ENCODE data around the gene SCUBE1.
A peak's percentile ranks its signal among the peaks of the same experiment; 100 is the strongest.

SCUBE1 gene

DNA sequence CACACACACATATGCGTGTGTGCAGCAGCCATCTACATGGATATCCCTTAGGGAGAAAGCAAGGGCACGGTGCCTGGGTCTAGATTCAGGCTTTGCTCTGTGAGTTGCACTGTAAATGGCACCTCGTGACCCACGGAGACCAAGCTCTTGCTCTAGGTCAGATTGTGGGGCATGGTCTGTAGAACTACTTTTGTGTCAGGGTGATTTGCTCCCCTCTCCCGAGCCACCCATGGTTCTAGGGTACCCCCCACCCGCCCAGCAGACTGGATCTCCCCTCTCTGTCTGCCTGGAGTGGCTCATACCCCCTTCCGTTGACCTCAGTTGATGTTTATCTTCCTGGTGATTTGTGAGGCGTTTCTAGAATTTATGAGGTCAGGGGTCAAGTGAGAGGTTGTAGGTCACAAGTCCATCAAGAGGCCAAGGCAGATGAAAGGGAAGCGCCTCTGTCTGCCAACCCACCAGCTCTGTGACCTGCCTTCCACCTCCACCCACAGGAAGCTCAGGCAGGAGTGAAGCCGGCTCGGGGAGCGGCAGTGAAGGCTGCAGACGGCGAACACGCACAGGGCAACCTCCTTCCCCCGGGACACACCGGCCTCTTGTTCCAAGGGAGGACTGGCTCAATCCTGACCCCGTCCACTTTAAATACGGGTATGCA lies 80.1 kb downstream of the SCUBE1 start:
- Histone ChIP-seq H3K4me2 (ENCODE audit: low read length) (no peak overlapping the region), H3K9ac (no peak overlapping the region), H3K4me3 (ENCODE audit: low read depth, low read length) (no peak overlapping the region), H3K36me3 (ENCODE audit: control insufficient read depth, insufficient read depth, low read length) (no peaks in the 10 kb centered on the region), H3K4me1 (no peaks in the 10 kb centered on the region), H3K27me3 (ENCODE audit: control insufficient read depth, insufficient read depth, low read length) (no peaks in the 10 kb centered on the region), H3K27ac (no peak overlapping the region), H3K9me3 (ENCODE audit: control insufficient read depth, low read length) (no peaks in the 10 kb centered on the region), H3K79me2 (no peaks in the 10 kb centered on the region), H2AFZ (no peak overlapping the region)
- TF ChIP-seq, protein P1, sequence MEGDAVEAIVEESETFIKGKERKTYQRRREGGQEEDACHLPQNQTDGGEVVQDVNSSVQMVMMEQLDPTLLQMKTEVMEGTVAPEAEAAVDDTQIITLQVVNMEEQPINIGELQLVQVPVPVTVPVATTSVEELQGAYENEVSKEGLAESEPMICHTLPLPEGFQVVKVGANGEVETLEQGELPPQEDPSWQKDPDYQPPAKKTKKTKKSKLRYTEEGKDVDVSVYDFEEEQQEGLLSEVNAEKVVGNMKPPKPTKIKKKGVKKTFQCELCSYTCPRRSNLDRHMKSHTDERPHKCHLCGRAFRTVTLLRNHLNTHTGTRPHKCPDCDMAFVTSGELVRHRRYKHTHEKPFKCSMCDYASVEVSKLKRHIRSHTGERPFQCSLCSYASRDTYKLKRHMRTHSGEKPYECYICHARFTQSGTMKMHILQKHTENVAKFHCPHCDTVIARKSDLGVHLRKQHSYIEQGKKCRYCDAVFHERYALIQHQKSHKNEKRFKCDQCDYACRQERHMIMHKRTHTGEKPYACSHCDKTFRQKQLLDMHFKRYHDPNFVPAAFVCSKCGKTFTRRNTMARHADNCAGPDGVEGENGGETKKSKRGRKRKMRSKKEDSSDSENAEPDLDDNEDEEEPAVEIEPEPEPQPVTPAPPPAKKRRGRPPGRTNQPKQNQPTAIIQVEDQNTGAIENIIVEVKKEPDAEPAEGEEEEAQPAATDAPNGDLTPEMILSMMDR (IDR thresholded peaks at IDR 0.05), result no peak

GRCh38 chr22:43260331-43261231 lies 82.6 kb downstream of the SCUBE1 start:
- Histone ChIP-seq H3K36me3 (ENCODE audit: control insufficient read depth, insufficient read depth, low read length) (no peaks in the 10 kb centered on the region), H3K9me3 (ENCODE audit: control insufficient read depth, low read length) (no peaks in the 10 kb centered on the region), H2AFZ (peak overlapping the region; percentile 42), H3K79me2 (no peaks in the 10 kb centered on the region), H3K27me3 (ENCODE audit: control insufficient read depth, insufficient read depth, low read length) (no peaks in the 10 kb centered on the region), H3K4me2 (ENCODE audit: low read length) (no peak overlapping the region), H3K9ac (no peak overlapping the region), H3K4me3 (ENCODE audit: low read depth, low read length) (no peak overlapping the region), H3K27ac (peak overlapping the region; percentile 36), H3K4me1 (no peaks in the 10 kb centered on the region)
- TF ChIP-seq, protein P1 (IDR thresholded peaks at IDR 0.05), result no peak

DNA sequence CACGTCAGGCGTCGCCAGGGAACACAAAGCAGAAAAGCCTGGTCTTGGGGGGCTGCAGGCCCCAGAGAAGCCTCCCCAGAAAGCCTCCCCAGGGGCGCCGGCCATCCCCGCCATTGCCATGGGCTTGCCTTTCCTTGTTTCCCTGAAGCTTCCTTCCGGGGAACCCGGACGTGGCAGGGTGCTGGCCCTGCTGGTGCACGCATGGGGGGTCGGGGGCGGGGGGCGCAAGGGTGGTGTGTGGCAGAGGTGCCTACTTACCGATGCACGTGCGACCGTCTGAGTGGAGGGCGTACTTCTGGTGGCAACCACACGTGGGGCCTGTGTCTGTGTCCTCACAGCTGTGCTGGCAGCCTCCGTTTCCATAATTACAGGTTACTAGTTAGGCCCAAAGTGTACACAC lies 85.2 kb downstream of the SCUBE1 start:
- no peaks in the 10 kb centered on the region for H3K4me1 ChIP-seq
- H3K36me3 ChIP-seq (ENCODE audit: control insufficient read depth, insufficient read depth, low read length), result no peaks in the 10 kb centered on the region
- no peak overlapping the region for H3K4me3 ChIP-seq (ENCODE audit: low read depth, low read length)
- H2AFZ ChIP-seq, result no peak overlapping the region
- H3K9me3 ChIP-seq (ENCODE audit: control insufficient read depth, low read length), result no peaks in the 10 kb centered on the region
- TF ChIP-seq, protein P1 (IDR thresholded peaks at IDR 0.05), result no peak
- no peaks in the 10 kb centered on the region for H3K27me3 ChIP-seq (ENCODE audit: control insufficient read depth, insufficient read depth, low read length)
- no peak overlapping the region for H3K27ac ChIP-seq
- no peak overlapping the region for H3K9ac ChIP-seq
- no peak overlapping the region for H3K4me2 ChIP-seq (ENCODE audit: low read length)
- H3K79me2 ChIP-seq, result no peaks in the 10 kb centered on the region

GRCh38 chr22:43257549-43257948 lies 85.6 kb downstream of the SCUBE1 start:
- Histone ChIP-seq H3K4me3 (ENCODE audit: low read depth, low read length) (no peak overlapping the region), H3K27me3 (ENCODE audit: control insufficient read depth, insufficient read depth, low read length) (no peaks in the 10 kb centered on the region), H3K27ac (no peak overlapping the region), H2AFZ (no peak overlapping the region), H3K4me1 (no peaks in the 10 kb centered on the region), H3K4me2 (ENCODE audit: low read length) (no peak overlapping the region), H3K79me2 (no peaks in the 10 kb centered on the region), H3K9me3 (ENCODE audit: control insufficient read depth, low read length) (no peaks in the 10 kb centered on the region), H3K9ac (no peak overlapping the region), H3K36me3 (ENCODE audit: control insufficient read depth, insufficient read depth, low read length) (no peaks in the 10 kb centered on the region)
- TF ChIP-seq, protein P1 (IDR thresholded peaks at IDR 0.05), result no peak
